Measurements from ENCODE around the gene MYPN.
"Not testable (repeated sequence)": the region's sequence is repeated elsewhere in the genome, so short reads cannot be mapped to it uniquely, and the experiment has no call there.

MYPN gene

DNA sequence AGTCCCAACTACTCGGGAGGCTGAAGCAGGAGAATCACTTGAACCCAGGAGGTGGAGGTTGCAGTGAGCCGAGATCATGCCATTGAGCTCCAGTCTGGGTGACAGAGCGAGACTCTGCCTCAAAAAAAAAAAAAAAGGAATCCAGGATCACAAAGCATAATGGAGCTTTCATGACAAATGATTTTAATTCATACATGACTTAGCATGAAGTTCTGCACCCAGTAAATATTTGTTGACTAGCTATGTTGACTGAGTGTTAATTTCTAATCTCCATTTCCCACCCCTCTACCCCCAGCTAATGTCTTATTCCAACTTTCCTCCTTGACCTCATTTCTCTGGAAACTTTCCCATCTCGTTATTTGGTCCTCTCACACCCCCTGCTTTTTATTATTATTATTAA is 69.3 kb downstream of the MYPN start:
- DNase-seq = no peak

DNA sequence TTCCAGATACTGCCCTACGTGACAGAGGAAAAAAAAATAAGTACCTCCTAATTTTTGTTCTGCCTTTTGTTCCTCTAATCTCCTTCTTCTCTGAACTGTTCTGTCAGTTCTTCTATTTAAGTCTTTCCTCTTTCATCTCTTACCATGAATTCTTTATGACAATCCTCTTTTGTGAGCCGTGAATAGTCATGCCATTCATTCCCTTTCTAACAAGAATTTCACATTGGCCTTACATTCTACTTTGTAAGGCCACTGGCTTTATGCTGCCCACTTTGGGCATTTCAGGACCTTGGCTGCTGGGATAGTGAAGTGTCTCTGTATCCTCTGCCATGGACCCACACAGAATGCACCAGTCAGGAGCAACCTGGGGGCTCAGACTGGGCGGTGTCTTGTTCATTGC is 69.7 kb downstream of the MYPN start:
- DNase-seq = no peak

GRCh38 chr10:68180490-68180889 is 71.2 kb downstream of the MYPN start:
- DNase-seq = no peak

DNA sequence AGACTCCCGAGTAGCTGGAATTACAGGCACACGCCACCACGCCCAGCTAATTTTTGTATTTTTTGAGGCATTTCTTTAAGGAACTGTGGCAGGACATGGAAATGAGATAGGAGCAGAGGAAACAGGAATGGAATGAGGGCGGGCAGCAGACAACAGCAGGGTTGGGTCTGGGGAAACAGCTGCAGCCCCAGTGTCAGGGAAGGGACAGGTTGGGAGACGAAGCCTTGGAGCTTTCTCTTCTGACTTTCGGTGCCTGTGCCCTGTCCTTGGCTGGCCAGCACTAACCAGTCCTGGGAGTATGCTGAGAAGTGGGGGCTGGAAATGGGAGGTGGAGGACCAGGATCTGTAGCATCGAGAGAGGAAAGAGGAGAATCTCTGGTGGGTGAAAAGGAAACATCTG is 75.3 kb downstream of the MYPN start:
- DNase-seq = no peak

- no peak for DNase-seq
Measured at GRCh38 chr10:68185085-68185484, 75.8 kb downstream of the MYPN start.

GRCh38 chr10:68188835-68189234 is 79.5 kb downstream of the MYPN start:
- DNase-seq = no peak

GRCh38 chr10:68192113-68192512 is 82.8 kb downstream of the MYPN start:
- no peak for DNase-seq

DNA sequence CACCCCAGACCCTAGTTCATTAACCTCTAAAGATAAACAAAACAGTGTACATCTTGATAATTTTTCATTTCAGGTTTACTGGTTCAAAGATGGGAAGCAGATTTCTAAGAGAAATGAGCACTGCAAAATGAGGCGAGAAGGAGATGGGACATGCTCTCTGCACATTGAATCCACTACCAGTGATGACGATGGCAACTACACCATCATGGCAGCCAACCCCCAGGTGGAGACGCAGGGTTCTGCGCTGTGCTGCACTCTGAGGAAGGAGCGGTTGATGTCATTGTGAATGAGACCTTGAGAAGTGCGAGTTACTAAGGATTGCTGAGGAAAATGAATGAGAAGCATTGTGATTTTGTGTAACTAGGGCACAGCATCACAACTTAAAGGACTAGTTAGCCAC is 85.0 kb downstream of the MYPN start:
- DNase-seq = no peak

GRCh38 chr10:68195776-68196175 is 86.5 kb downstream of the MYPN start:
- not testable (repeated sequence) for DNase-seq

DNA sequence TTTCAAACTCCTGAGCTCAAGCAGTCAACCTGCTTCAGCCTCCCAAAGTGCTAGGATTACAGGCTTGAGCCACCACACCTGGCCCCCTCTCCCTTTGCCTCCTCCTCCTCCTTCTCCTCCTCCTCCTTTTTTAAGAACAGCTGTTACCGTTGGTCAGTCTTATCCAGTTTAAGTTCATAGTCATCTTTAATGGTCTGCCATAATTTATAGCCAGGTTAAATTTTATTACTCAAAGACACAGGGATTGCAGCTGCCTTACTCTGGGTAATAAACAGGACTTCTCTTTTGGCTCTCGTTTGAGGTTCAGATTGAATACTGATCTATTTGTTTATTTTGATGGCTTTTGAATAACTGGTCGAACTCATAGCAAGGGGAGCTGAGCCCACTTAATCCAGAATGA is 87.4 kb downstream of the MYPN start:
- DNase-seq = no peak

GRCh38 chr10:68202960-68203353 is 93.7 kb downstream of the MYPN start:
- DNase-seq = no peak

DNA sequence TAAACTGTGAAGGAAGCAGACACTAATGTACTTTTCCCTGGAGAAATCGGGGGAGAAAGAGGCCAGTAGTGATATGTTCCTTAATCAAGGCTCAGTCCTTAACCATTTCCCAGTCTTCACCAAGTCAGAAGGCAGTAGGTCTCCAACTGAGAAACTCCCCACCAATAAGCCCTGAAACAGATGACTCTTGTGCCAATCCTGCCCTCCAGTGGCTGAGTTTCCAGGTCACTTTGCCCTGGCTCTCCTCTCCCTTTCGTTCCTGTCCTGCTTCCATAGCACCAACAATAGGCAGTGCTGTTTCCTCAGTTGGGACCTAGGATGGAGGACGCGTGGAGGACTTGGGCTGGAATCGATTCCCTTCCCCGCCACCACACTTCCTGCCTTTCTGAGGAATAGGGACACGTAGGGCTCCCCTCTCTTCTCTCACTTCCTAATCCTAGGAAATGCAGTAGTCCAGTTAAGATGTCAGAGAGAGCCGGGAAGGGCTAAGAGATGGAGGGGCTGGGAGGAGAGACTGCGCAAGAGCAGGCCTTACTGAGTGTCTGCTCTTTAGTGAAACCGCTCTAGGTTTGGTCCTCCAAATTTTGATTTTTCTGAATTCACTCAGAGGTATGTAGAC is 99.2 kb downstream of the MYPN start:
- DNase-seq = peak; percentile 15 to 66

- no peak for DNase-seq
Measured at GRCh38 chr10:68211669-68212068, 102.4 kb downstream of the MYPN start.

- peak in 1 of 2 donors; percentile 46 for DNase-seq
Measured at GRCh38 chr10:68212721-68213352, 103.5 kb downstream of the MYPN start.

DNA sequence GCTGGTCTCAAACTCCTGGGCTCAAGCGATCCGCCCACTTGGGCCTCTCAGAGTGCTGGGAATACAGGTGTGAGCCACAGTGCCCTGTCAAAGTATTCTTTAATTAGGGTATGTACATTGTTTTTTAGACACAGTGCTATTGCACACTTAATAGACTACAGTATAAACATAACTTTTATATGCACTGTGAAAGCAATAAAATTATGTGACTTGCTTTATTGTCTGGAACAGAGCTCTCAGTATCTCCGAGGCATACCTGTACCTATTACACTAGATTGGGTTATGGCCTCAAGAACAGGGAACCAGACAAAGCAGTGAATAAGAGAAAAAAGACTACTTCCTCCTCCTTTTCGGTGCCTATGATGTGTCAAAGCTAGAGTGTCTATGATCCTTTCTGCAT is 109.5 kb downstream of the MYPN start:
- no peak for DNase-seq

DNA sequence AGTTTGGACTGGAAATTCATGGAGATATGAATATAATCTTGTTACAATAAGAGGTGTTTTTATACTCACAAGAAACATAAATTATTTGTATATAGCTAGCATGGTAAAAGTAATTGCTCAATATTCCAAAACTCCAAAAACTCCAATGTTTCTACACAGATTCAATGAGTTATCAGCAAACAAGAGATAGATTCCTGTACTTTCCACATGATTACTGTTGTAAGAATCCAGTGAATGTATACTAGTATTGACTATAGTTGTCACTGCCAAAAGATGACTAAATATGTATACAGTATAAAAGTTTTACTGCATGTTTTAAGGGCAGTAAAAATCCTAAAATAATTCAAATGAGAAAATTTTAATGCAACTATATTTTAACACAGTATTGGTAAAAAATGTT is 111.9 kb downstream of the MYPN start:
- DNase-seq = no peak

DNA sequence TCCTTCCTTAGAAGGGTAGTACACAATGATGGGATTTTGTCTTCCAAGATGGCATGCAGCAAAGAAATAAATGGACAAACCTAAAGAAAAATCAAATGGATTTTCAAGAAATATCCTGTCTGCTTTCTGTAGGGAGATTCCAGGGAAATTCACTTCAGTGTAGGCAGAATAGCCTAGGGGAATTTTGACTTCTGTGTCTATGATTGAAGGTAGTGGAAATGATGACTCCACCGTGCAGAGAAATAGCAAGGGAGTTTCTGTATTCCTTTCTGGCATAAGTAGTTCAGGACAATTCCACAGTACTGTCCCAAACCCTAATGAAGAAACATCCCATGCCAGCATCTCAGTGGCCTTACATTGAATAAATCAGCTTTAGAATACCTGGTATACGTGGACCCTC is 113.1 kb downstream of the MYPN start:
- no peak for DNase-seq

- DNase-seq = no peak
Measured at GRCh38 chr10:68223535-68224165, 114.4 kb downstream of the MYPN start.

GRCh38 chr10:68224810-68225209 is 115.5 kb downstream of the MYPN start:
- no peak for DNase-seq

DNA sequence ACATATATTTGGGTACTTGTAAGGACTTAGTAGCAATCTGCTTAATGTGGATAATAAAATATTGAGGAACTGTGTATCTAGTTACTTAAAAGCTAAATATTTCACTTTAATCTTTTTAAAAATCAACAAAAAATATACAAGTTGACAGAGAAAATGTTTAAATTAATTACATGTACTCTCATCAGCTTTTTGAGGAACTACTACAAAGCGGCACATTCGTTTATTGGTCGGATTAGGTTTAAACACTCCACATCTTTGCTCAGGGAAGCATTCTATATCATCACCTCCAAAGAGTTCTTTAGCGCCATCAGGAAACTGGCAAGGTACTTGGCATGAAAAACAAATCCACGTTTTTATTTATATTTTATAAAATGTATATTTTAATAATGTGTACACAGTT is 121.0 kb downstream of the MYPN start:
- DNase-seq = no peak

- DNase-seq = peak; percentile 37 to 71
Measured at GRCh38 chr10:68231106-68231816, 122.0 kb downstream of the MYPN start.

- no peak for DNase-seq
Measured at GRCh38 chr10:68231817-68232251, 122.5 kb downstream of the MYPN start, which contains the start of gene ATOH7. Gene ATOH7, minus strand, starts transcription at chr10:68232113. Its CDS starts 436 bp downstream, at chr10:68231677.

GRCh38 chr10:68233046-68233445 is 123.8 kb downstream of the MYPN start:
- DNase-seq = no peak

- no peak for DNase-seq
Measured at GRCh38 chr10:68235111-68235510, 125.8 kb downstream of the MYPN start.

All from hippocampal formation (tissue), 2 donors.